ENCODE data around the gene ANKRD24. TPM values are rescaled to one million over a fixed set of nuclear protein-coding genes. Genes with fewer than 3 reads are reported as not detected.
"Not testable (repeated sequence)": the region's sequence is repeated elsewhere in the genome, so short reads cannot be mapped to it uniquely, and the experiment has no call there.

ANKRD24 gene
- total and polyA plus RNA-seq, 9 donors = 0.45 to 1.3 (median 1.2) TPM

DNA sequence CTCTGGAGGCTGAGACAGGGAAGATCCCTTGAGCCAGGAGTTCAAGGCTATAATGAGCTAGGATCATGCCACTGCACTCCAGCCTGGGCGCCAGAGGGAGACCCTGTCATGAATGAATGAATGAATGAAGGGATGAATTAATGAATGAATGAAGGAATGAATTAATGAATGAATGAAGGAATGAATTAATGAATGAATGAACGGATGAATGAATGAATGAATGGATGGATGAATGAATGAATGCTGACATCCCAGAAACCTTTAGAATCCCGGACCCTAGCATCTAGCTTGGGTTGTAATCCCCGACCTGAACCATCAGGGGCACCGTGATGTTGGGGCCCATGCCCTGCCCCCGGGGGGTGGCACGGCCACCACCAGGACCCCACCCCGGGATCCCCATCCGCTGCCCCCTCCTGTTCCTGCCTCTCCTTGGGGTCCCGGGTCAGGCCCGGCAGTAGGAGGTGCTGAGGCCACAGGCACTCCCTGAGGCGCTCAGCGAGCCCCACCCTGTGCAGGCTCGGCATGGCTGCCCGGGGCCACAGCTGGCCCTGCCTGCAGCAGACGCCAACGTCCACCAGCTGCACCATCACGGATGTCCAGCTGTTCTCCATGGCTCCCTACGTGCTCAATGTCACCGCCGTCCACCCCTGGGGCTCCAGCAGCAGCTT, 50.3 kb downstream of the ANKRD24 start:
- TF ChIP-seq POLR2A (IDR thresholded peaks at IDR 0.05) (no peak), EP300 (IDR thresholded peaks at IDR 0.05) (no peak)
- TF ChIP-seq, protein P1, sequence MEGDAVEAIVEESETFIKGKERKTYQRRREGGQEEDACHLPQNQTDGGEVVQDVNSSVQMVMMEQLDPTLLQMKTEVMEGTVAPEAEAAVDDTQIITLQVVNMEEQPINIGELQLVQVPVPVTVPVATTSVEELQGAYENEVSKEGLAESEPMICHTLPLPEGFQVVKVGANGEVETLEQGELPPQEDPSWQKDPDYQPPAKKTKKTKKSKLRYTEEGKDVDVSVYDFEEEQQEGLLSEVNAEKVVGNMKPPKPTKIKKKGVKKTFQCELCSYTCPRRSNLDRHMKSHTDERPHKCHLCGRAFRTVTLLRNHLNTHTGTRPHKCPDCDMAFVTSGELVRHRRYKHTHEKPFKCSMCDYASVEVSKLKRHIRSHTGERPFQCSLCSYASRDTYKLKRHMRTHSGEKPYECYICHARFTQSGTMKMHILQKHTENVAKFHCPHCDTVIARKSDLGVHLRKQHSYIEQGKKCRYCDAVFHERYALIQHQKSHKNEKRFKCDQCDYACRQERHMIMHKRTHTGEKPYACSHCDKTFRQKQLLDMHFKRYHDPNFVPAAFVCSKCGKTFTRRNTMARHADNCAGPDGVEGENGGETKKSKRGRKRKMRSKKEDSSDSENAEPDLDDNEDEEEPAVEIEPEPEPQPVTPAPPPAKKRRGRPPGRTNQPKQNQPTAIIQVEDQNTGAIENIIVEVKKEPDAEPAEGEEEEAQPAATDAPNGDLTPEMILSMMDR (IDR thresholded peaks at IDR 0.05) = no peak
- no peak overlapping the region for H3K4me3 ChIP-seq
- 25 to 36% (median 27%) methylated on average over 15 to 21 of the region's 21 CpGs for WGBS, 3 donors
- H3K9me3 ChIP-seq = no peaks in the 10 kb centered on the region
- H3K27me3 ChIP-seq = no peaks in the 10 kb centered on the region
- H3K36me3 ChIP-seq = no peaks in the 10 kb centered on the region
- intact Hi-C loops (cut with DNase I) = no loop called here
- no peak overlapping the region for H3K27ac ChIP-seq
- H3K4me1 ChIP-seq (ENCODE audit: insufficient read depth) = no peaks in the 10 kb centered on the region
- DNase-seq = no peak

- no peak overlapping the region for H3K27ac ChIP-seq
- no peak overlapping the region for H3K4me3 ChIP-seq
- peak in 2 of 5 donors; percentile 48 to 66 for DNase-seq
- 21 to 26% (median 23%) methylated on average over 11 of the region's 11 CpGs for WGBS, 3 donors
- no peak for TF ChIP-seq EP300 (IDR thresholded peaks at IDR 0.05)
- TF ChIP-seq, protein P1 (IDR thresholded peaks at IDR 0.05) = peak in 1 of 3 donors; percentile 20
- TF ChIP-seq POLR2A (IDR thresholded peaks at IDR 0.05) = no peak
- H3K4me1 ChIP-seq (ENCODE audit: insufficient read depth) = no peaks in the 10 kb centered on the region
- no peaks in the 10 kb centered on the region for H3K27me3 ChIP-seq
- no peaks in the 10 kb centered on the region for H3K36me3 ChIP-seq
- intact Hi-C loops (cut with DNase I) = no loop called here
- H3K9me3 ChIP-seq = no peaks in the 10 kb centered on the region
Observed at GRCh38 chr19:4233282-4233853, 50.9 kb downstream of the ANKRD24 start.

DNA sequence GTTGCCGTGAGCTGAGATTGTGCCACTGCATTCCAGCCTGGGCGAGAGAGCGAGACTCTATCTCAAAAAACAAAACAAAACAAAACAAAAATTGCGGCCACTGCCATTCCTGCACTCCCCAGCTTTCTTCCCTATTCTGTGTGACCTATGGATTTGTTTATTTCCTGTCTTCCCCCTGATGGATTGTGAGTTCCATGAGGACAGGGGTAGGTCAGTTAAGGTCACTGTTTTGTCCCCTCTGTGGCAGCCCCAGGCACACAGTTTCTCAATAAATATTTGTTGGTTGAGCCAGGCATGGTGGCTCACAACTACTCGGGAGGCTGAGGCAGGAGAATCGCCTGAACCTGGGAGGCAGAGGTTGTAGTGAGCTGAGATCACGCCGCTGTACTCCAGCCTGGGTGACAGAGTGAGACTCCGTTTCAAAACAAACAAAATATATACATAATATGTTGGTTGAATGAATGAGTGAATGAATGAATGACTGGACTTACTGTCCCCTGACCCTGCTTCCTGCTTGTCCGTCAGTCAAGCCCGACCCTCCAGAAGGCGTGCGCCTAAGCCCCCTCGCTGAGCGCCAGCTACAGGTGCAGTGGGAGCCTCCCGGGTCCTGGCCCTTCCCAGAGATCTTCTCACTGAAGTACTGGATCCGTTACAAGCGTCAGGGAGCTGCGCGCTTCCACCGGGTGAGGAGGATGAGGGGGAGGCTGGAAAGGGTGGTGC, 51.8 kb downstream of the ANKRD24 start:
- WGBS, 3 donors = 27 to 35% (median 33%) methylated on average over 21 of the region's 21 CpGs
- H3K4me3 ChIP-seq = no peak overlapping the region

DNA sequence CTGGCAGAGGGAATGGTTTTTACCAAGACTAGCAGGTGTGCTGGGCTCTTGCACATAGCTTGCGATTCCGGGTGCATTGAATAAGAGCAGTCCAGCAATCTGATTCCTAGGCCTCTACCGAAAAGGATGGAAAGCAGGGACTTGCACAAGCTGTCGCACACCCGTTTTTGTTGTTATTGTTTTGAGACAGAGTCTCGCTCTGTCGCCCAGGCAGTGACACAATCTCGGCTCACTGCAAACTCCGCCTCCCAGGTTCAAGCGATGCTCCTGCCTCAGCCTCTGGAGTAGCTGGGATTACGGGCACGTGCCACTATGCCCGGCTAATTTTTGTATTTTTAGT, 52.3 kb downstream of the ANKRD24 start:
- TF ChIP-seq, protein P1 (IDR thresholded peaks at IDR 0.05) = no peak
- Histone ChIP-seq H3K9me3 (no peaks in the 10 kb centered on the region), H3K4me3 (no peak overlapping the region), H3K36me3 (no peaks in the 10 kb centered on the region), H3K27me3 (no peaks in the 10 kb centered on the region), H3K4me1 (ENCODE audit: insufficient read depth) (no peaks in the 10 kb centered on the region), H3K27ac (no peak overlapping the region)
- no peak for DNase-seq
- WGBS, 3 donors = 36 to 56% (median 55%) methylated on average over 13 of the region's 13 CpGs
- intact Hi-C loops (cut with DNase I) = no loop called here

More for the DNA sequence above, 51.8 kb downstream of the ANKRD24 start:
- no peaks in the 10 kb centered on the region for H3K27me3 ChIP-seq
- DNase-seq = no peak
- H3K36me3 ChIP-seq = no peaks in the 10 kb centered on the region
- TF ChIP-seq, protein P1 (IDR thresholded peaks at IDR 0.05) = no peak
- TF ChIP-seq EP300 (IDR thresholded peaks at IDR 0.05) = no peak
- no peak for TF ChIP-seq POLR2A (IDR thresholded peaks at IDR 0.05)
- intact Hi-C loops (cut with DNase I) = no loop called here
- no peak overlapping the region for H3K27ac ChIP-seq
- H3K4me1 ChIP-seq (ENCODE audit: insufficient read depth) = no peaks in the 10 kb centered on the region
- no peaks in the 10 kb centered on the region for H3K9me3 ChIP-seq

DNA sequence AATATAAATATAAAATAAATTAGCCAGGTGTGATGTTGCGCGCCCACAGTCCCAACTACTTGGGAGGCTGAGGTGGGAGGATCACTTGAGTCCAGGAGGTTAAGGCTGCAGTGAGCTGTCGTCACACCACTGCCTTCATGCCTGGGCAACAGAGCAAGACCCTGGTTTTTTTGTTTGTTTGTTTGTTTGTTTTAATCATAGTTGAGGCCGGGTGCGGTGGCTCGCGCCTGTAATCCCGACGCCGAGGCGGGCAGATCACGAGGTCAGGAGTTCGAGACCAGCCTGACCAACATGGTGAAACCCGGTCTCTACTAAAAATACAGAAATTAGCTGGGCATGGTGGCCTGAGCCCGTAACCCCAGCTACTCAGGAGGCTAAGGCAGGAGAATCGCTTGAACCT, 55.0 kb downstream of the ANKRD24 start:
- H3K4me3 ChIP-seq; H3K36me3 ChIP-seq; H3K27me3 ChIP-seq; intact Hi-C loops (cut with DNase I); H3K9me3 ChIP-seq; H3K27ac ChIP-seq; DNase-seq; H3K4me1 ChIP-seq (ENCODE audit: insufficient read depth): not testable (repeated sequence)
- WGBS, 3 donors = 83 to 87% (median 83%) methylated on average over 16 of the region's 16 CpGs

Data from ovary (tissue), 9 donors.